NCI-H460 (cell line): ENCODE results near the gene MAP2. TPM values are rescaled to one million over a fixed set of nuclear protein-coding genes. Genes with fewer than 3 reads are reported as not detected.

ENCODE experiments used
- DNase-seq: peaks from one replicate; pipeline ENCODE4 v3.0.0-alpha.2; 2016; ENCODE audit warnings: low read depth; ENCODE audit errors: extremely low read depth
- polyA plus RNA-seq: library from polyadenylated mRNA; depleted of rRNA; stranded (reverse); fragments of >200 nt; gene quantifications from 2 replicates; pipeline ENCODE4 v1.2.3, GENCODE V29; 2014; cell fraction: nucleus; rRNA removed
- total RNA-seq: library from RNA; depleted of rRNA; stranded (reverse); fragments of >200 nt; shearing (Covaris generic); gene quantifications from 2 replicates; pipeline ENCODE4 v1.2.3, GENCODE V29; 2014; rRNA removed

MAP2 gene, protein sequence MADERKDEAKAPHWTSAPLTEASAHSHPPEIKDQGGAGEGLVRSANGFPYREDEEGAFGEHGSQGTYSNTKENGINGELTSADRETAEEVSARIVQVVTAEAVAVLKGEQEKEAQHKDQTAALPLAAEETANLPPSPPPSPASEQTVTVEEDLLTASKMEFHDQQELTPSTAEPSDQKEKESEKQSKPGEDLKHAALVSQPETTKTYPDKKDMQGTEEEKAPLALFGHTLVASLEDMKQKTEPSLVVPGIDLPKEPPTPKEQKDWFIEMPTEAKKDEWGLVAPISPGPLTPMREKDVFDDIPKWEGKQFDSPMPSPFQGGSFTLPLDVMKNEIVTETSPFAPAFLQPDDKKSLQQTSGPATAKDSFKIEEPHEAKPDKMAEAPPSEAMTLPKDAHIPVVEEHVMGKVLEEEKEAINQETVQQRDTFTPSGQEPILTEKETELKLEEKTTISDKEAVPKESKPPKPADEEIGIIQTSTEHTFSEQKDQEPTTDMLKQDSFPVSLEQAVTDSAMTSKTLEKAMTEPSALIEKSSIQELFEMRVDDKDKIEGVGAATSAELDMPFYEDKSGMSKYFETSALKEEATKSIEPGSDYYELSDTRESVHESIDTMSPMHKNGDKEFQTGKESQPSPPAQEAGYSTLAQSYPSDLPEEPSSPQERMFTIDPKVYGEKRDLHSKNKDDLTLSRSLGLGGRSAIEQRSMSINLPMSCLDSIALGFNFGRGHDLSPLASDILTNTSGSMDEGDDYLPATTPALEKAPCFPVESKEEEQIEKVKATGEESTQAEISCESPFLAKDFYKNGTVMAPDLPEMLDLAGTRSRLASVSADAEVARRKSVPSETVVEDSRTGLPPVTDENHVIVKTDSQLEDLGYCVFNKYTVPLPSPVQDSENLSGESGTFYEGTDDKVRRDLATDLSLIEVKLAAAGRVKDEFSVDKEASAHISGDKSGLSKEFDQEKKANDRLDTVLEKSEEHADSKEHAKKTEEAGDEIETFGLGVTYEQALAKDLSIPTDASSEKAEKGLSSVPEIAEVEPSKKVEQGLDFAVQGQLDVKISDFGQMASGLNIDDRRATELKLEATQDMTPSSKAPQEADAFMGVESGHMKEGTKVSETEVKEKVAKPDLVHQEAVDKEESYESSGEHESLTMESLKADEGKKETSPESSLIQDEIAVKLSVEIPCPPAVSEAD (N-terminal part only)
- 22.7 and 28.0 TPM in 2 replicates for total RNA-seq
- polyA plus RNA-seq: 20.3 and 28.5 TPM in 2 replicates

DNA sequence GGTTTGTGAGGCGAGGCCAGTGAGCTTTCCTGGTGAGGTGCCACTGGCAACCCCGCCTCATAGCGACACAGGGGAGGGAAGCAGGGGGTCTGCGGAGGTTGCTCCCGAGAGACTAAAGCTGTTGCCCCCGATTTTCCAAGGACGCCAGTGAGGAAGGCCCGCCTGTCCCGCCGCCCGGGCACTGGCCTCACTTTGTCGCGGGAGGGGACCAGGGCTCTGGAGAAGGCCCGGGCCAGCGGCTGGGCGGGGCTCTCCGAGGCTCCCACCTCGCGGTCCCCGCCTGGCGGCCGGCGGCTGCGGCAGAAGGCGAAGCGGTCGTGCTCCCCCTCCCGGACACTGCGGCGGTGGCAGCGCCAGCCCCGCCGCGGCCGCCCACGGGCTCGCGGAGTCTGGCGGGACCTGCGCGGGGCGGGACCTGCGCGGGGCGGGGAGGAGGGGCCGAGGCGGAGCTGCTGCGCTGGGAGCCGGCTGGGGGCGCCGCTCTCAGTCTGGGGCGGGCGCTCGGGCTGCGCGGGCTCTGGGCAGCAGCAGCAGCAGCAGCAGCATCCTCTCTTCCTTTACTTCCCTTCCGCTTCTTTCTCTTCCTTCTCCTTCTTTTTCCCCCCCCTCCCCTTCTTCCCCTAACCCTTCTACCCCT lies at the start of gene MAP2:
Gene MAP2, plus strand, starts transcription at position 486 of the 637 bp plus-strand sequence. CDS start 229,124 bp downstream, outside the sequence.
- DNase-seq: peak; percentile 83

GRCh38 chr2:209376686-209377085 lies 47.2 kb upstream of the MAP2 start:
- DNase-seq: no peak

DNA sequence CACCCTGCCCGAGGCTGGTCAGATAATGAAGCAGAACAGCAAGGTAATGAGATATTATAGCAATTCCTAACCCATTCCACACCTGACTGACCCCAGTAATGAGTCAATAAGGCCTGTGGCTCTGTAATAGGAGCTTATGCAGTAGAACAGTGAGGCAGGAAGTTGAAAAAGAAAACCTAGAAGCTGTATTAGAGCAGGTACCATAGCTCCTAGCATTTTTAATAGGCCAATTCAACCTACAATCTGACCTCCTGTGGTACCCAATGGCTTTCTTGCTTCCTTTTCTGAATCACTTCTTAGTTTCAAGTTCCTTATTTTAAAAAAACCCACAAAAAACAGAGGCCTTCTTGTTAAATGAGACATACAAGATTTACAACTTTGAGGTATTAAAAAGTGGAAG lies 43.6 kb upstream of the MAP2 start:
- no peak for DNase-seq

DNA sequence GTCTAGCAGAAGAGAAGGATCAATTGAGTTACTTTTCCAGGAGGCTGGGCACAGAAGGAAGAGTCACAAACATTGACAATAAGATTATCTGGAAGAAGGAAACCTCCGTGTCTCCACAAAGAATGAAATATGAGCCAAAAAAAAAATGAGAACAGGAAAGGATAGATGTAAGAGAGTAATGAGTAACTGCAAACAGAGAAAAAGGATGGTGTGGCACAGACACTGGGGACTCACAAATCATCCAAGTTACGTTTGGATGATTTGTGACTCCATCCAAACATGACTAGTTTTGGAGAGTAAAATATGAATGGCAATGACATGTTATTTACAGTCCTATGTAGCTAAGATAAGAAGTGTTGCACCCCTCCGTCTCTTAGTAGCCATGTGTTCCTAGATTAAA lies 42.8 kb upstream of the MAP2 start:
- DNase-seq: no peak

- no peak for DNase-seq
Measured at GRCh38 chr2:209382775-209383174, 41.1 kb upstream of the MAP2 start.

GRCh38 chr2:209383212-209383611 lies 40.6 kb upstream of the MAP2 start:
- peak; percentile 80 for DNase-seq

DNA sequence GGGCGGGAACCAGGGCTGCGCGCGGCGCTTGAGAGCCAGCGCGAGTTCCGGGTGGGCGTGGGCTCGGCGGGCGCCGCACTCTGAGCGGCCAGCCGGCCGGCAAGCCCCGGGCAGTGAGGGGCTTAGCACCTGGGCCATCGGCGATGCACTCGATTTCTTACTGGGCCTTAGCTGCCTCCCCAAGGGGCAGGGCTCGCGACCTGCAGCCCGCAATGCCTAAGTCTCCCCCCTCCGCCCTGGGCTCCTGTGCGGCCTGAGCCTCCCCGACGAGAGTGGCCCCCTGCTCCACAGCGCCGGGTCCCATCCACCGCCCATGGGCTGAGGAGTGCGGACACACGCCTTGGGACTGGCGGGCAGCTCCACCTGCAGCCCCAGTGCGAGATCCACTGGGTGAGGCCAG lies 36.5 kb upstream of the MAP2 start:
- DNase-seq: no peak

- no peak for DNase-seq
Measured at GRCh38 chr2:209388446-209389037, 35.3 kb upstream of the MAP2 start.

- no peak for DNase-seq
Measured at GRCh38 chr2:209389171-209389618, 34.7 kb upstream of the MAP2 start.

DNA sequence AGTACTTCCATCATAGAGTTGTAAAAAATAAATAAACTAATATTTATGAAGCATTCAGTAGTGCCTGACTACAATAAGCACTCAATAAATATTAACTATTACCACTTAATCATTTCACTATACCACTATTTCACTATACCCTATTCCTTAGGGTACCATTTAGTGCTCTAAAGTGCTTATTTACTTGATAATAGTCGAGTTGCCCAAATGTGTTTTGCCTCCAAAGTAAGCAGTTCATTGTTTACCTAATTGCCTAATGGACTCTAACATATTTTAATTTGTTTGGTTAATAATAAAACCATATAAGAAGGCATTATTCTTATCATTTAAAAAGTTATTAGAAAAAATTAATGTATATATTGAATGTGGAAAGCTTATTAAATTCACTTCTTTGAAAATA lies 33.0 kb upstream of the MAP2 start:
- DNase-seq: no peak

GRCh38 chr2:209391776-209392401 lies 32.0 kb upstream of the MAP2 start:
- no peak for DNase-seq

DNA sequence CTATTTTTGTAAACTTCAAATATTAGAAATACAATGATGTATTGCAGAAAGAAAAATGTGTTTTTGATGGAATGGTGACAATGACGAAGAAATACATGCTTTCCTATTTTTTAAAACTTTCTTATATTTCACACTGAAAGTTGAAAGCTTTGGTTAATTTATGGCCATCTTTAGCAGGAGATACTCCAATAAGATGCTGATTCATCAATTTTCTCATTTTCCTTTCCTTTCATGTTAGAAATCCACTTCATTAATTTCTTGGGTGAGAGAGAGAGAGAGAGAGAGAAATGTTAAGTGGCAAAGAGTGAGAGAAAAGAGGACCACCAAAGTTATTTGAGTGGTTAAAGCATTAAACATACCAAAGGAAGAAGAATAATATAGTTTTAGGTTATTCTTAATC lies 28.6 kb upstream of the MAP2 start:
- DNase-seq: no peak

DNA sequence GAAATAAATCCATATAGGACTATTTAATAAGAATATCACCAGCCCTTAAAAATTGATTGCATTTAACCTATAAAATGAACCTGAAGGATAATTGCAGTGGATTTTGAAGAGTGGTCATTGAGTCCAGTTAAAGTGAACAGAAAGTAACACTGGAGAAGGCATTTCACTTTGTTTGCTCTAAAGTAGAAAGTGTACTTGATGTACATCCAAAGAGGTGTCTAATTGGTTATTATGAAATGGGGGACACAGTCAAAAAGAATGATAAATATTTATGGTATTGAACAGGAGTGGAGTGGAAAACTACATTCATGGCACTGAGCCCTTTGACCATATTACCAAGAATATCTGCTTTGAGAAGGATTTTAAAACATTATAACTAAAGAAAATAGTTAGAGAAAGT lies 28.2 kb upstream of the MAP2 start:
- no peak for DNase-seq

- DNase-seq: no peak
Measured at GRCh38 chr2:209398463-209398862, 25.4 kb upstream of the MAP2 start.

- DNase-seq: no peak
Measured at GRCh38 chr2:209401788-209402187, 22.1 kb upstream of the MAP2 start.

DNA sequence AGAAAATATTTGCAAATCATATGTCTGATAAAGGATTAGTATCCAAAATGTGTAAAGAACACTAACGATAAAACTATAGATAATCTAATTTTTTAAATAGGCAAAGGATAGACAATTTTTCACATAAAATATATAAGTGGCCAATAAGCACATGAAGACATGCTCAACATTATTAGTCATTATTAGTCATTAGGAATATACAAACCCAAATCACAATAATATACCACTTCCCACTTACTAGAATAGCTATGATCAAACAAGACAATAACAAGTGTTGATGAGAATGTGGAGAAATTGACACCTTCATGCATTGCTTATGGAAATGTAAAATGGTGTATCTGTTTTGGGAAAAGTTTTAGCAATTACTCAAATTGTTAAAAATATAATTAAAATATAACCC lies 12.6 kb upstream of the MAP2 start:
- DNase-seq: no peak

DNA sequence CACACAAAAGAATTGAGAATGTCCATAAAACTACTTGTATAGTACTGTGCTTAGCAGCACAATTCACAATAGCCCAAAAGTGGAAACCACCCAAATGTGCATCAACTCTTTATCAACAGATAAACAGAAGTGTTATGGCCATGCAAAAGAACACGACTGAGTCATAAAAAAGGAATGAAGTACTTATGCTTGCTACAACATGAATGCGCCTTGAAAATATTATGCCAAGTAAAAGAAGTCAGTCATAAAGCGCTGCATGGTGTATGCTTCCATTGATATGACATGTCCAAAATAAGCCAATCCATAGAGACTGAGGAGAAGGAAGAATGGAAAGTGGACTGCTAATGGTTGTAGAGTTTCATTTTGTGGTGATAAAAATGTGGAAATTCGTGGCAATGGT lies 12.1 kb upstream of the MAP2 start:
- no peak for DNase-seq

- DNase-seq: no peak
Measured at GRCh38 chr2:209413311-209414014, 10.4 kb upstream of the MAP2 start.

GRCh38 chr2:209416913-209417312 lies 6.9 kb upstream of the MAP2 start:
- no peak for DNase-seq
